BJ (cell line): Measurements from ENCODE around the gene CYP51A1. TPM values are rescaled to one million over a fixed set of nuclear protein-coding genes. Genes with fewer than 3 reads are reported as not detected.
"Not testable (repeated sequence)": the region's sequence is repeated elsewhere in the genome, so short reads cannot be mapped to it uniquely, and the experiment has no call there.

ENCODE experiments used
- CTCF ChIA-PET: fragments of 350-600 bp; formaldehyde crosslinking; extraction: SDS; loops from one replicate; lab custom pipeline; 2021; ENCODE audit warnings: antibody characterized with exemption, inconsistent platforms; lab: Yijun Ruan, JAX
- POLR2A ChIA-PET: fragments of 300-600 bp; sonication (Branson Sonifier 250); formaldehyde crosslinking; extraction: SDS; loops from one replicate; lab custom pipeline; 2021; ENCODE audit warnings: antibody characterized with exemption; lab: Charles Lee
- DNase-seq: peaks from one replicate; pipeline ENCODE4 v3.0.0-alpha.2; 2011; ENCODE audit warnings: low read depth
- H3K27me3 ChIP-seq: 2 replicates; pipeline ENCODE4 v1.6.0; 2011; ENCODE audit warnings: low read length; ENCODE audit not compliant: control insufficient read depth, insufficient read depth
- H3K36me3 ChIP-seq: 2 replicates; pipeline ENCODE4 v1.5.1; 2011; ENCODE audit warnings: low read length; ENCODE audit not compliant: control insufficient read depth, insufficient read depth
- H3K4me3 ChIP-seq: 2 replicates; pipeline ENCODE4 v1.5.1; 2011; ENCODE audit warnings: low read depth, mild to moderate bottlenecking, control low read depth, low read length
- CTCF ChIP-seq: IDR thresholded peaks from 2 replicates; pipeline ENCODE4 v1.5.1; 2011; ENCODE audit warnings: low read depth, mild to moderate bottlenecking, control low read depth, inconsistent platforms, low read length, moderate library complexity; ENCODE audit not compliant: insufficient read depth
- polyA plus RNA-seq: library from polyadenylated mRNA; depleted of rRNA; stranded (reverse); fragments of >200 nt; gene quantifications from 2 replicates; pipeline ENCODE4 v1.2.3, GENCODE V29; 2011

CYP51A1 gene
- polyA plus RNA-seq, 1 experiment: 2.2 TPM

GRCh38 chr7:92158660-92159575, 24.6 kb upstream of the CYP51A1 start:
- ChIA-PET CTCF (no interaction called here), POLR2A (no interaction called here)
- no peak for TF ChIP-seq CTCF
- DNase-seq: peak; percentile 79
- Histone ChIP-seq H3K36me3 (no peaks in the 10 kb centered on the region), H3K27me3 (no peaks in the 10 kb centered on the region), H3K4me3 (no peak overlapping the region)

- no peak for DNase-seq
- no peak overlapping the region for H3K4me3 ChIP-seq
- CTCF ChIA-PET: interaction anchor here (0.6 to 1.2 kb wide), 3 partner anchors 22 to 40 kb away, joined by 3 to 5 read pairs (median 3); no protein-coding TSS in a partner anchor
- no peak for TF ChIP-seq CTCF
- POLR2A ChIA-PET: no interaction called here
- H3K27me3 ChIP-seq: no peaks in the 10 kb centered on the region
- no peaks in the 10 kb centered on the region for H3K36me3 ChIP-seq
Measured at GRCh38 chr7:92156990-92157389, 22.7 kb upstream of the CYP51A1 start.

GRCh38 chr7:92155108-92155739, 20.9 kb upstream of the CYP51A1 start:
- ChIA-PET CTCF (no interaction called here), POLR2A (no interaction called here)
- H3K36me3 ChIP-seq: no peaks in the 10 kb centered on the region
- no peaks in the 10 kb centered on the region for H3K27me3 ChIP-seq
- H3K4me3 ChIP-seq: no peak overlapping the region
- TF ChIP-seq CTCF: no peak
- no peak for DNase-seq

- no peaks in the 10 kb centered on the region for H3K27me3 ChIP-seq
- no peak for TF ChIP-seq CTCF
- H3K36me3 ChIP-seq: no peaks in the 10 kb centered on the region
- POLR2A ChIA-PET: no interaction called here
- H3K4me3 ChIP-seq: no peak overlapping the region
- CTCF ChIA-PET: interaction anchor here (0.6 to 0.9 kb wide), 2 partner anchors 14 to 490 kb away, joined by 3 read pairs; no protein-coding TSS in a partner anchor
- no peak for DNase-seq
Measured at GRCh38 chr7:92150450-92151017, 16.3 kb upstream of the CYP51A1 start.

- ChIA-PET POLR2A (no interaction called here), CTCF (no interaction called here)
- Histone ChIP-seq H3K4me3 (no peak overlapping the region), H3K36me3 (no peaks in the 10 kb centered on the region), H3K27me3 (no peaks in the 10 kb centered on the region)
- DNase-seq: no peak
- TF ChIP-seq CTCF: no peak
Measured at GRCh38 chr7:92149736-92150239, 15.5 kb upstream of the CYP51A1 start.

GRCh38 chr7:92143192-92143880, 9.1 kb upstream of the CYP51A1 start:
- H3K36me3 ChIP-seq, H3K27me3 ChIP-seq, DNase-seq, H3K4me3 ChIP-seq, POLR2A ChIA-PET: not testable (repeated sequence)
- CTCF ChIA-PET: interaction anchor here (1.0 to 1.2 kb wide), 3 partner anchors 10 to 36 kb away, joined by 3 read pairs; partner anchors contain the start of gene LRRD1

- H3K27me3 ChIP-seq, H3K36me3 ChIP-seq, DNase-seq, H3K4me3 ChIP-seq, POLR2A ChIA-PET: not testable (repeated sequence)
- CTCF ChIA-PET: interaction anchor here (0.9 to 1.6 kb wide), 3 partner anchors 10 to 305 kb away, joined by 3 read pairs; partner anchors contain the start of gene GATAD1
Measured at GRCh38 chr7:92142791-92143190, 8.5 kb upstream of the CYP51A1 start.
